Neural progenitor cell (in vitro differentiated cells): ENCODE data around the gene TSSC4. TPM values are rescaled to one million over a fixed set of nuclear protein-coding genes. Genes with fewer than 3 reads are reported as not detected.

Source experiments
- DNase-seq: peaks from one replicate; pipeline ENCODE4 v3.0.0-alpha.2; 2016; ENCODE audit warnings: low spot score
- H2AFZ ChIP-seq: fragments of 200-600 bp; sonication (generic); replicated peaks from 2 replicates; pipeline ENCODE4 v1.6.1; 2016; ENCODE audit warnings: antibody characterized with exemption
- H3F3A ChIP-seq: fragments of 200-600 bp; sonication (generic); 2 replicates; pipeline ENCODE4 v1.6.1; 2016; ENCODE audit warnings: antibody characterized with exemption, low read depth
- H3K27ac ChIP-seq: fragments of 200-600 bp; sonication (generic); 2 replicates; pipeline ENCODE4 v1.5.1; 2016; ENCODE audit warnings: mild to moderate bottlenecking
- H3K27me3 ChIP-seq: fragments of 200-600 bp; sonication (generic); 2 replicates; pipeline ENCODE4 v1.6.1; 2016; ENCODE audit warnings: mild to moderate bottlenecking, moderate library complexity
- H3K36me3 ChIP-seq: fragments of 200-600 bp; sonication (generic); 2 replicates; pipeline ENCODE4 v1.5.1; 2016
- H3K4me1 ChIP-seq: fragments of 200-600 bp; sonication (generic); 2 replicates; pipeline ENCODE4 v1.6.1; 2016; ENCODE audit warnings: mixed run types
- H3K4me2 ChIP-seq: fragments of 200-600 bp; sonication (generic); 2 replicates; pipeline ENCODE4 v1.6.1; 2016
- H3K4me3 ChIP-seq: fragments of 200-600 bp; sonication (generic); 2 replicates; pipeline ENCODE4 v1.5.1; 2016
- H3K79me2 ChIP-seq: fragments of 200-600 bp; sonication (generic); 2 replicates; pipeline ENCODE4 v1.6.1; 2016; ENCODE audit warnings: low read depth
- H3K9ac ChIP-seq: fragments of 200-600 bp; sonication (generic); 2 replicates; pipeline ENCODE4 v1.6.1; 2016
- H3K9me3 ChIP-seq: fragments of 200-600 bp; sonication (generic); 2 replicates; pipeline ENCODE4 v1.5.1; 2016; ENCODE audit warnings: low read depth
- H4K20me1 ChIP-seq: fragments of 200-600 bp; sonication (generic); 2 replicates; pipeline ENCODE4 v1.6.1; 2016; ENCODE audit warnings: low read depth
- H3K27ac Mint-ChIP-seq: 3 replicates; pipeline ENCODE4 v1.8.0; 2021; ENCODE audit warnings: mixed read lengths
- H3K27me3 Mint-ChIP-seq: 2 replicates; pipeline ENCODE4 v1.8.0; 2022; ENCODE audit warnings: low read depth, mild to moderate bottlenecking, inconsistent platforms, moderate library complexity, mixed read lengths; ENCODE audit not compliant: insufficient read depth
- H3K36me3 Mint-ChIP-seq: 3 replicates; pipeline ENCODE4 v1.8.0; 2021; ENCODE audit warnings: mixed read lengths
- H3K4me1 Mint-ChIP-seq: 3 replicates; pipeline ENCODE4 v1.8.0; 2021; ENCODE audit warnings: mixed read lengths
- H3K4me3 Mint-ChIP-seq: 3 replicates; pipeline ENCODE4 v1.8.0; 2021; ENCODE audit warnings: mild to moderate bottlenecking, moderate library complexity, mixed read lengths
- H3K9me3 Mint-ChIP-seq: 3 replicates; pipeline ENCODE4 v1.8.0; 2020; ENCODE audit warnings: mixed read lengths
- CTCF ChIP-seq: fragments of 200-600 bp; sonication (generic); IDR thresholded peaks from 2 replicates; pipeline ENCODE4 v1.5.1; 2017; ENCODE audit warnings: antibody characterized with exemption, mild to moderate bottlenecking
- EZH2 ChIP-seq: fragments of 200-600 bp; sonication (generic); IDR thresholded peaks from 2 replicates; pipeline ENCODE4 v1.6.1; 2017; ENCODE audit warnings: antibody characterized with exemption, mild to moderate bottlenecking, moderate library complexity
- EZH2phosphoT487 ChIP-seq: fragments of 200-600 bp; sonication (generic); IDR thresholded peaks from 2 replicates; pipeline ENCODE4 v1.6.1; 2017; ENCODE audit warnings: antibody characterized with exemption
- total RNA-seq: library from RNA; depleted of rRNA; stranded (reverse); fragments of >200 nt; gene quantifications from 2 replicates; pipeline ENCODE4 v1.2.3, GENCODE V29; 2015; ENCODE audit warnings: low replicate concordance

The TSSC4 gene
- total RNA-seq, 1 donor from 2014 or later, result 11.1 TPM

DNA sequence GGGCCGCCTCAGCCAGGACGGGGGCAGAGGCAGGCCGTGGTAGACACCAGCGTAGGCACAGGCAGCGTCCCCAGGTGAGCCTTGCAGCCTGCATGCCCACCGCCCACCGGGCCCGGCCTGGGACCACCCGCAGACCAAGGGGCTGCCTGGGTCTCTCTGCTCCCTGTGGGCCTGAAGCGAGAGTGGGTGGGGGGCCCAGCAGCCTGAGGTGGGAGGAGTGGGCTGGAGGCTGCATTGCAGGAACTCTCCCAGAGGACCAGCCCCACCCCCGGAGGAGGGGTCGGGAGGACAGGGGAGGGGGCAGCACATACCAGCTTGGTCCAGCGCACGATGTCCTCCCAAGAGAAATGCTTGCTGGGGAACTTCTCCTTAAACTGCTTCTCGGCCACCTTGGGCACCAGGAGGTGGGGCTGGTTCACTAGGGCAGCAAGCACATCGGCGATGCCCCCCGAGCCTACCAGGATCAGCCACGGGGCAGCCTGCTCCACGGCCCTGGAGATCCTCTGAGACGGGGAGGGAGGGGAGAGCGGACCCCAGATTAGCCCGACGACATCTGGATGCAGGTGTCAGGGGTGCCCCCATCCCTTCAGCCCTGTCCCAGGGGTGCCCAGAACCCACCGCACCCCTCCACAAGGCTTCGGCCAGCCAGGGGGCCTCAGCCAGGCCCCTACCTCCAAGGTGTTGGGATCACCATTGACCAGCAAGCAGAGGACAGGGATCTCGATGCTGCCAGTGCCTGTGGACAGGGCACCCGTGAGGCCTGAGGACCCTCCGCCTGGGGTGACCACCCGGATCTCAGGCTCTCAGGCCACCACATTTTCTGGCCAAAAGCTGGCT is 17.5 kb downstream of the TSSC4 start:
- no peaks in the 10 kb centered on the region for H3K36me3 Mint-ChIP-seq
- no peaks in the 10 kb centered on the region for H3K79me2 ChIP-seq

GRCh38 chr11:2418693-2419360 is 18.3 kb downstream of the TSSC4 start:
- no peak for DNase-seq
- Histone ChIP-seq H3K79me2 (no peaks in the 10 kb centered on the region), H3K4me3 (no peak overlapping the region), H3K27ac (no peak overlapping the region), H3K4me1 (no peaks in the 10 kb centered on the region), H3K27me3 (no peaks in the 10 kb centered on the region), H3K36me3 (no peaks in the 10 kb centered on the region), H2AFZ (no peak overlapping the region), H3K9me3 (no peaks in the 10 kb centered on the region), H3K4me2 (no peak overlapping the region), H3K9ac (no peak overlapping the region), H4K20me1 (no peaks in the 10 kb centered on the region), H3F3A (no peaks in the 10 kb centered on the region)
- H3K27ac Mint-ChIP-seq, result no peak overlapping the region
- H3K36me3 Mint-ChIP-seq, result no peaks in the 10 kb centered on the region
- TF ChIP-seq EZH2 (no peak), EZH2phosphoT487 (no peak), CTCF (no peak)
- H3K4me1 Mint-ChIP-seq, result peaks cover 3% of the 10 kb centered on the region
- no peaks in the 10 kb centered on the region for H3K9me3 Mint-ChIP-seq
- H3K4me3 Mint-ChIP-seq, result no peak overlapping the region
- H3K27me3 Mint-ChIP-seq, result peaks cover 2% of the 10 kb centered on the region

More for the DNA sequence above, 17.5 kb downstream of the TSSC4 start:
- Mint-ChIP-seq H3K27ac (no peak overlapping the region), H3K9me3 (no peaks in the 10 kb centered on the region), H3K4me1 (peaks cover 3% of the 10 kb centered on the region), H3K4me3 (no peak overlapping the region), H3K27me3 (peaks cover 2% of the 10 kb centered on the region)
- H3K4me3 ChIP-seq, result no peak overlapping the region
- no peaks in the 10 kb centered on the region for H3K36me3 ChIP-seq
- no peak overlapping the region for H3K27ac ChIP-seq
- DNase-seq, result no peak
- H3K4me2 ChIP-seq, result no peak overlapping the region
- no peaks in the 10 kb centered on the region for H4K20me1 ChIP-seq
- no peak overlapping the region for H3K9ac ChIP-seq
- H3F3A ChIP-seq, result no peaks in the 10 kb centered on the region
- H3K27me3 ChIP-seq, result no peaks in the 10 kb centered on the region
- no peaks in the 10 kb centered on the region for H3K4me1 ChIP-seq
- H2AFZ ChIP-seq, result no peak overlapping the region
- no peaks in the 10 kb centered on the region for H3K9me3 ChIP-seq
- TF ChIP-seq CTCF (no peak), EZH2phosphoT487 (no peak), EZH2 (no peak)

DNA sequence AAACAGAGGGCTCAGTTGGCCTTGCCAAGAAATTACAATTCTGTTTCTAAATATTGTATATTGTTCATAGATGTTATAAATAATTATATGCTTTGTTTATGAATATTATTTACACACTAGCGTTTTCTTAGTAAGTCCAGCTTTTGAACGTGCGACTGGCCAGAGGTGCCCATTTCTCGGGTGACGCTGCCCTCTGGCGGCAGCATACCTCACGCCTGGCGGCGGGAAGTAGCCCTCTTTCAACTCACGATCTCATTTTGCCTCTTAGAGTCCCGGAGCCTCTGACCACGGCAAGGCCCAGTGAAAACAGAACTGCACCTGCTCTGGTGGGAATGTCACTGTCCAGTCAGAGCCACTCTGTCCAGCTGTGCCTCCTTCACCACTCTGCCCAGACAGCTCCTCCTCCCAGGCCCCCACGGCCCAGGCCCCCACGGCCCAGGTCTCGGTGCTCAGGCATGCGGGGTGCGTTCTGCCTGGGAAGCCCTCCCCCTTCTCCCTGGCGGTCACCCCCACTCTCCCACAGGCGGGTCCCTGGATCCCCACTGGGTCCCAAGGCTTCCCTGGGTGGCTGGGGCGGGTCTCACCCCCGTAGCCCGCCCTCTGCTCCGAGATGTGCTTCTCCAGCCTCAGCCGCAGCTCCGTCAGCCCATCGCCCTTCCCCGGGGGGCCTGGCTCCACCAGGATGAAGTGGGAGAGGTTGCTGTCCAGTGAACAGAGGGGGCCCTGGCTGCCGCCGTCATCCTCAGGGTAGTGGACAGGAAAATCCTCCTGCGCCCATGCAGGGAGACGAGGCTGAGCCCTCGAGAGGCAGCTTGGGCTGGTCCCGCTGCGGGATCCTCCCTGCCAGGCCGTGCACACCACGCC is 19.3 kb downstream of the TSSC4 start:
- Histone ChIP-seq H3K9ac (no peak overlapping the region), H4K20me1 (no peaks in the 10 kb centered on the region), H3K27ac (no peak overlapping the region), H3F3A (no peaks in the 10 kb centered on the region), H3K79me2 (no peaks in the 10 kb centered on the region), H3K9me3 (no peaks in the 10 kb centered on the region), H3K4me2 (no peak overlapping the region), H3K4me3 (no peak overlapping the region), H3K36me3 (no peaks in the 10 kb centered on the region), H2AFZ (peak overlapping the region; percentile 39), H3K4me1 (no peaks in the 10 kb centered on the region), H3K27me3 (no peaks in the 10 kb centered on the region)
- no peak for TF ChIP-seq EZH2phosphoT487
- peak; percentile 87 for TF ChIP-seq CTCF
- Mint-ChIP-seq H3K9me3 (no peaks in the 10 kb centered on the region), H3K4me3 (no peak overlapping the region), H3K36me3 (no peaks in the 10 kb centered on the region), H3K27ac (no peak overlapping the region), H3K4me1 (peaks cover 3% of the 10 kb centered on the region), H3K27me3 (no peaks in the 10 kb centered on the region)
- DNase-seq, result peak; percentile 90
